SHP77 (cell line): ENCODE results near the gene ITGAL.
A peak's percentile ranks its signal among the peaks of the same experiment; 100 is the strongest.

Source experiments
- DNase-seq, 2 experiments: peaks; one replicate each; lab custom pipeline; 2025; lab: John Stamatoyannopoulos, UW

ITGAL gene

DNA sequence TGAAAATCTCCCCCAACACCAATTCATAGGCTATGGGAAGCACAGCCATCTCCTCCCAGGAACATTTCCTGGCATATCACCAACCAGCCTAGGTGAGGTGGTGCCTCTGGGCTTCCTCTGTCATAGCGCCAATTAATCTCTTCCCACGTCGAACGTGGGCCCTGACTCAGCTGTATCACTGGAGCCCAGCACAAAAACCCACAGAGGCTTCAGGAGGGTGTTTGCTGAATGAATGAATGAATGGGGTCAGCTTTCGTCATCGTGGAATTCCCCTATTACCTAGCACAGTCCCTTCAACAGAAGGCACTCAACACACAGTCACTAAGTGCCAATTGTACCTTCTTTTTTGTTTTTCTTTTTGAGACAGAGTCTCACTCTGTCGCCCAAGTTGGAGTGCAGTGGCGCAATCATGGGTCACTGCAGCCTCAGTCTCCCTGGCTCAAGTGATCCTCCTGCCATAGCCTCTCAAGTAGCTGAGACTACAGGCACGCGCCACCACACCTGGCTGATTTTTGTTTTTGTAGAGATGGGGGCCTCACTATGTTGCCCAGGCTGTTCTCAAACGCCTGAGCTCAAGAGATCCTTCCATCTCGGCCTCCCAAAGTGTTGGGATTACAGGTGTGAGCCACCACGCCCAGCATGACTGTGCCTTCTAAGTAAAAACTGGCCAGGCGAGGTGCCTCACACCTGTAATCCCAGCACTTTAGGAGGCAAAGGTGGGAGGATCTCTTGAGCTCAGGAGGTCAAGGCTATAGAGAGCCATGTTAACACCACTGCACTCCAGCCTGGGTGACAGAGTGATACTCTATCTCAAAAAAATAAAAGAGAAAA is 94.8 kb downstream of the ITGAL start:
- DNase-seq: no peak

DNA sequence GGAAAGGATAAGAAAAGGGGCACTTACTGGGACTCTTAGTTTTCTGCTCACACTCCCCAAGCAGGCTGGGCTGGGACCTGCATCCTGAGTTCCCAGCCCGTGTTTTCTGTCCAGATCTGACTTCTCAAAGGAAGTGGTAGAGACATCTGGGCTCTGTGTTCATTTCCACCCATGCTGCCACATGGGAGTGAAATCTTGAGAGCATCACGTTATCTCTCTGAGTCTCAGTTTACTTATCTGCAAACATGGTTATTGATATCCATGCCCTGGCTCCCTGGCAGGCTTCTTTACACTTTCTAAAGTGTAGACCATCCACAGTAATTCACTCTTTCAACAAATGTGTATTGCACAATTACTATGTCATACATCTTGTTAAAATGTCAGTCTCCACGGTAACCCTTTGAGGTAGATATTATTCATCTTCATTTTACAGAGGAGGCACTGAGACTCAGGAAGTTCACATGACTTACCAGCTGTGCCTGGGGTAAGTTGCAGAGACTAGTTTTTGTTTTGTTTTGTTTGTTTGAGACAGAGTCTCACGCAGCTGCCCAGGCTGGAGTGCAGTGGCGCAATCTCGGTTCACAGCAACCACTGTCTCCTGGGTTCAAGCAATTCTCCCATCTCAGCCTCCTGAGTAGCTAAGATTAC is 95.6 kb downstream of the ITGAL start:
- peak in 1 of 2 experiments; percentile 22 for DNase-seq

DNA sequence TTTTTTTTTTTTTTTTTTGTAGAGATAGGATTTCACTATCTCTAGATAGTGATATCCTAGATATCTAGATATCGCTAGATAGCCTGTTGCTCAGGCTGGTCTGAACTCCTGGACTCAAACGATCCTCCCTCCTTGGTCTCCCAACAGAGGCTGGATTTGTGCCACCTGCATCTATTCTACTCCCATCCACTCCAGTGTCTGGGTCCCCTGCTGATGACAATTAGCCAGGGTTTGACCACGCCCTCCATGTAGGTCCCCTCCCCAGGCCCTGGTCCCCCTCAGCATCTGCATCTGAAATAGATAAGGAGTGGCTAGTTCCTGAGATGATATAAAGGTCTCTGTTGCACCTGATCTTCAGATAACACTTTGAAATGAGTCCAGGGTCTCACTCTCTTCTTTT is 96.7 kb downstream of the ITGAL start:
- DNase-seq: no peak

DNA sequence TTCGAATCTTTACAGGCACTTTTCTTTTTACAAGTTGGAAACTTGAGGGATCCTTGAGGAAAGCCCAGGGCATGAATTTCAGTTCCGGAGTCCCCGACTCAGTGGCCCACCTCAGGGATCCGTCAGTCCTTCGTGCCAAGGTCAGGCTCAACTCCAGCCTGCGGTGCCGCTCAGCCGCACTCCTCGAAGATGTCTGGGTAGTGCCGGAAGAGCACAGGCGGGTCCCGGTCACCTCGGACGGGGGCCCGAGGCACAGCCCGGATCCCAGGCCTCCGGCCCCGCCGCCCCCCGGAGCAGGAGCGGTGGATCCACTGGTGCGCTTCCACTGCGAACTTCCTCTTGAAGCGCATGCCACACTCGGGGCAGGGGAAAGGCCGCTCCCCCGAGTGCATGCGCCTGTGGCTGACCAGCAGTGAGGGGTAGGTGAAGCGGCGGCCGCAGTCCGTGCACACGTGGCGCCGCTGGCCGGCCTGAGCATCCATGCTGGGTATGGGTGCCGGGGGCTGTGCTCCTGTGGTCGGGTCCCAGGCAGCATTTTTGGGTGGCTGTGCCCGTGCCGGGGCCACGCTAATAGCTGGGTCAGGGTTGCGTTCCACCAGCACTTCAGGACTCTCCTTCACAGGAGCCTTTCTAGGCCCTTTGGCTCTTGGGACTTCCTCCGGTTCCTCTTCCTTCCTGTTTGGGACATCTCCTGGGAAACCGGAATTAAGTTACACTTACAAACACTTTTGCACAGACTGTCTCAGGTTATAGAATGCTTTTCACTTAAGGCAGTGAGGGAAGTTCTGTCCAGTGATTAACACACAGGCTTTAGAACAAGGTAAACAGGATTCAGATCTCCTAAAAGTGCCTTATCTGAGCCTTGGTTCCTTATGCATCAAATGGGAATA is 97.4 kb downstream of the ITGAL start:
- no peak for DNase-seq

DNA sequence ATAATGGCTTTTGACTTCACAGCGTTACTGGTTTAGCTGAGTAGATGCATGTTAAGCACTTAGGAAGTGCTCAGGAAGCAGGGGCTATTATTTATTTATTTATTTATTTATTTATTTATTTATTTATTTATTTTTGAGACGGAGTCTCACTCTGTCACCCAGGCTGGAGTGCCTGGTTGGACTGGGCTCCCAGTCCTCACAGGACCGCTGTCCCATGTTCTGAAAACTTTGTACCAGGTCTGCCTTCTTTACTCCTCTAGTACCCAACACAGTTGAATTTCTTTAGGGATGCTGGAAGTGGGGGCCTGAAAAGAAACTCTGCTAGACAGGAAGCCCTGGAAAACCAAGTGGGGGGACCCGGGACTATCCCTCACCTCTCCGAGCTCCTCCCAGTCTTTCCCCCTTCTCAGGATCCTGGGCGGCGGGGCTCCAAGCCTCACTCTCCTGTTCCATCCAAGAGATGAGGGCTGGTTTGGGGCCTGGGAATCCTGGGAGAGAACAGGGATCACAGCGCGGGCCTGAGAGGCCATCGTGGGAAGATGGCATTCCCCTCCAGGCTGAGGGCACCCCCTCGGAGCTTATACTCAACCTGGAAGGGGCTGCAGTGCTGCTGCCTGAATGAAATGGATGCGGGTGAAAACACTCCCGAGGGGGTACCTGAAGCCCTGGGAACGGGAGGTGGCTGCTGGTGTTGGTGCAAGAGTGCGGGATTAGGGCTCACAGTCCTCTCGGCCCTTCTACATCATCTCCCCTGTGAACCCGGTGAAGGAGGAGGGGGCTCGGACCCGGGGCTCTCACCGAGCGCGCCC is 98.3 kb downstream of the ITGAL start:
- no peak for DNase-seq

DNA sequence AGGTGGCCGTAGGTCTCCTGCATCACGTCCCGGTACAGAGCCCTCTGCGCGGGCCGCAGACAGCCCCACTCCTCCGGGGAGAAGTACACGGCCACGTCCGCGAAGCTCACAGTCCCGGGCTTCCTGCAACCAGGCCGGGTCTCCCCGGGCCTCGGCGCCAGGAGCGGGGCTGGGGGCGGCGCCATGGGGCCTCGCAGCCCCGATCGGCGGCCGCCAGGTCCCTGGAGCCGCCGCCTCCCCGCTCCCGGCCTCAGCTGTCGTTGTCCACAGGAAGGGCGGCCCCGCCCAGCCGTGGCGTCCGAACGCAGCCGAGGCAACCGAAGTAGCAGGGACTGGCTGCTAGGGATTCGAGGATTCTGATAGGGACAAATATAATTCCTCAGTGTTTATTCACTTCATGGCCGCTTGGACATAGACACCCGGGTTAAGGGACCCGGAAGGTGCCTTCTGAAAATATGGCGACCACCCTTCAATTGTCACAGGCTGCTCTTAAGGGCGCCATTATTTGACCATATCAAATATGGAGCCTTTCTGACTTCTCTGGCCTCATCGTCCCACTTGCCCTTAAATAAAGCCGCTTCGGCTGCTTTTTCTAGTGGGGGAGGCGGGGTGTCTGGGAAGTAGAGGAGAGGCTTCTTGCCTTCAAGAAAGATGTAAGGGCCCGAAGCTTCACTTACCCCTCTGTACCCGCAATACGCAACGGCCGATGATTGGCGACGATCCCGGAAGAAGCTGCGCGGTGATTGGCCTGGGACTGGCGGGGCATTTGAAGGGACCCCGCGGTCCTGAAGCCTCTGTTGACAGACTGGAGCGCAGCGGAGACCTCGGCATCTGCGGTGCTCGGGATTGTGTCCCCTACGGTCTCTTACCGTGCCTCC is 99.1 kb downstream of the ITGAL start, which contains the start of gene ZNF688:
Gene ZNF688 (minus strand): TSS at position 270 of the 878 bp plus-strand sequence. CDS start 85 bp downstream, at position 185.
- DNase-seq: peak; percentile 97 to 98
